Right atrium auricular region (tissue), 2 donors: ENCODE measurements around the gene DPEP2NB. TPM values are rescaled to one million over a fixed set of nuclear protein-coding genes. Genes with fewer than 3 reads are reported as not detected.

Experiments used
- DNase-seq: peaks from one replicate; pipeline ENCODE4 v3.0.0-alpha.2; 2019; ENCODE audit warnings: low spot score
- H3K27ac ChIP-seq, 2 donors: fragments of 200-600 bp; sonication (generic); 1 replicate in 1 of 2; 2 replicates in 1 of 2; pipeline ENCODE4 v1.5.1; 2016 to 2019
- H3K27me3 ChIP-seq, 2 donors: fragments of 200-600 bp; sonication (generic); one replicate each; pipeline versions ENCODE4 v1.5.1 to v1.6.0; 2017 to 2019
- H3K36me3 ChIP-seq: fragments of 200-600 bp; sonication (generic); one replicate; pipeline ENCODE4 v1.5.1; 2016
- H3K4me1 ChIP-seq, 2 donors: fragments of 200-600 bp; sonication (generic); one replicate each; pipeline versions ENCODE4 v1.5.1 to v1.6.0; 2017 to 2019
- H3K4me3 ChIP-seq, 2 donors: fragments of 200-600 bp; sonication (generic); 1 replicate in 1 of 2; 2 replicates in 1 of 2; pipeline ENCODE4 v1.5.1; 2017 to 2019; ENCODE audit warnings: mild to moderate bottlenecking in 1 of 2, moderate library complexity in 1 of 2
- H3K9me3 ChIP-seq, 2 donors: fragments of 200-600 bp; sonication (generic); one replicate each; pipeline ENCODE4 v1.5.1; 2019
- total RNA-seq, 2 donors: library from RNA; depleted of rRNA; stranded (reverse); fragments of >200 nt; gene quantifications; one replicate each; pipeline ENCODE4 v1.1.0, GENCODE V29; 2016
- TF ChIP-seq, protein P1 (sequence below), 2 donors: fragments of 200-600 bp; sonication (generic); IDR thresholded peaks; one replicate each; pipeline ENCODE4 v1.5.1; 2019; ENCODE audit warnings: antibody characterized with exemption in 2 of 2

The DPEP2NB gene
- total RNA-seq, 2 donors from 2014 or later, result not detected

DNA sequence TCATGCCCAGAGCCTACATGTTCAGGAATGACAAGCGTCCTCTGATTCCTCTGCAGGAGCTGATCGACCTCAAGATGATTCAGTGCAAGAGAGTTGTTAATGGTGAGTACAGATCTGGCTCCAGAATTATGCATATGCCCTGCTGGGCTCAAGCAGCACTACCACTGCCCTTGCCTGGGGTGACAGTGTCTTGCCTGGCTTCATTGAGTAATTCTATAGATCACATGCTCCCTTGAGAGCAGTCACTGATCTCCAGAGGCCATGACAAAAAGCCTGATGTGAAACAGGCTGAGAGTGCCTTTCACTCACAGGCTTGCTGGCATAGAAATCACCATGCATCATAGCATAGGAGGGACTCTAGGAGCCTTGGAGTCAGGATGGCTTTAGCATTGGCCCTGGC is 33.7 kb upstream of the DPEP2NB start:
- no peak for DNase-seq
- TF ChIP-seq, protein P1, sequence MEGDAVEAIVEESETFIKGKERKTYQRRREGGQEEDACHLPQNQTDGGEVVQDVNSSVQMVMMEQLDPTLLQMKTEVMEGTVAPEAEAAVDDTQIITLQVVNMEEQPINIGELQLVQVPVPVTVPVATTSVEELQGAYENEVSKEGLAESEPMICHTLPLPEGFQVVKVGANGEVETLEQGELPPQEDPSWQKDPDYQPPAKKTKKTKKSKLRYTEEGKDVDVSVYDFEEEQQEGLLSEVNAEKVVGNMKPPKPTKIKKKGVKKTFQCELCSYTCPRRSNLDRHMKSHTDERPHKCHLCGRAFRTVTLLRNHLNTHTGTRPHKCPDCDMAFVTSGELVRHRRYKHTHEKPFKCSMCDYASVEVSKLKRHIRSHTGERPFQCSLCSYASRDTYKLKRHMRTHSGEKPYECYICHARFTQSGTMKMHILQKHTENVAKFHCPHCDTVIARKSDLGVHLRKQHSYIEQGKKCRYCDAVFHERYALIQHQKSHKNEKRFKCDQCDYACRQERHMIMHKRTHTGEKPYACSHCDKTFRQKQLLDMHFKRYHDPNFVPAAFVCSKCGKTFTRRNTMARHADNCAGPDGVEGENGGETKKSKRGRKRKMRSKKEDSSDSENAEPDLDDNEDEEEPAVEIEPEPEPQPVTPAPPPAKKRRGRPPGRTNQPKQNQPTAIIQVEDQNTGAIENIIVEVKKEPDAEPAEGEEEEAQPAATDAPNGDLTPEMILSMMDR (IDR thresholded peaks at IDR 0.05), result no peak
- Histone ChIP-seq H3K27me3 (no peaks in the 10 kb centered on the region), H3K9me3 (no peaks in the 10 kb centered on the region), H3K27ac (no peak overlapping the region), H3K4me3 (no peak overlapping the region), H3K4me1 (no peaks in the 10 kb centered on the region), H3K36me3 (peaks cover 21% of the 10 kb centered on the region)

- DNase-seq, result no peak
- Histone ChIP-seq H3K4me1 (no peaks in the 10 kb centered on the region), H3K27me3 (no peaks in the 10 kb centered on the region), H3K4me3 (no peak overlapping the region), H3K9me3 (no peaks in the 10 kb centered on the region), H3K36me3 (peaks cover 10% of the 10 kb centered on the region), H3K27ac (no peak overlapping the region)
- TF ChIP-seq, protein P1 (IDR thresholded peaks at IDR 0.05), result no peak
These were observed 32.3 kb upstream of the DPEP2NB start for GRCh38 chr16:68047987-68048386.

- H3K36me3 ChIP-seq, result peaks cover 10% of the 10 kb centered on the region
- TF ChIP-seq, protein P1 (IDR thresholded peaks at IDR 0.05), result no peak
These were observed 30.4 kb upstream of the DPEP2NB start for GRCh38 chr16:68046106-68046505.

GRCh38 chr16:68041783-68042182 is 26.1 kb upstream of the DPEP2NB start:
- Histone ChIP-seq H3K36me3 (no peaks in the 10 kb centered on the region), H3K4me3 (no peak overlapping the region), H3K9me3 (no peaks in the 10 kb centered on the region), H3K27me3 (no peaks in the 10 kb centered on the region), H3K4me1 (no peaks in the 10 kb centered on the region), H3K27ac (no peak overlapping the region)
- TF ChIP-seq, protein P1 (IDR thresholded peaks at IDR 0.05), result no peak
- DNase-seq, result no peak

More at GRCh38 chr16:68046106-68046505, 30.4 kb upstream of the DPEP2NB start:
- DNase-seq, result no peak
- H3K9me3 ChIP-seq, result no peaks in the 10 kb centered on the region
- no peaks in the 10 kb centered on the region for H3K4me1 ChIP-seq
- H3K4me3 ChIP-seq, result no peak overlapping the region
- no peaks in the 10 kb centered on the region for H3K27me3 ChIP-seq
- H3K27ac ChIP-seq, result no peak overlapping the region

- no peak overlapping the region for H3K4me3 ChIP-seq
- H3K9me3 ChIP-seq, result no peaks in the 10 kb centered on the region
- H3K27ac ChIP-seq, result no peak overlapping the region
- peak; percentile 80 for DNase-seq
- H3K27me3 ChIP-seq, result no peaks in the 10 kb centered on the region
- H3K36me3 ChIP-seq, result no peaks in the 10 kb centered on the region
- no peaks in the 10 kb centered on the region for H3K4me1 ChIP-seq
- TF ChIP-seq, protein P1 (IDR thresholded peaks at IDR 0.05), result peak; percentile 78 to 92
These were observed 25.0 kb upstream of the DPEP2NB start for GRCh38 chr16:68040506-68041288.
